HG02763 (cell line): ENCODE data around the gene NXN.

ENCODE experiments used
- ATAC-seq: cut with Tn5 transposase; IDR thresholded peaks from one replicate; pipeline ENCODE4 v1.9.1; 2021; ENCODE audit warnings: mild to moderate bottlenecking, moderate library complexity; ENCODE audit not compliant: unreplicated experiment

Gene NXN

GRCh38 chr17:979539-980405 lies at the start of gene NXN:
Gene NXN, minus strand, starts transcription at chr17:979776.
- peak; percentile 66 for ATAC-seq

- ATAC-seq: no peak
Observed at GRCh38 chr17:1027044-1027443, 47.5 kb upstream of the NXN start.

DNA sequence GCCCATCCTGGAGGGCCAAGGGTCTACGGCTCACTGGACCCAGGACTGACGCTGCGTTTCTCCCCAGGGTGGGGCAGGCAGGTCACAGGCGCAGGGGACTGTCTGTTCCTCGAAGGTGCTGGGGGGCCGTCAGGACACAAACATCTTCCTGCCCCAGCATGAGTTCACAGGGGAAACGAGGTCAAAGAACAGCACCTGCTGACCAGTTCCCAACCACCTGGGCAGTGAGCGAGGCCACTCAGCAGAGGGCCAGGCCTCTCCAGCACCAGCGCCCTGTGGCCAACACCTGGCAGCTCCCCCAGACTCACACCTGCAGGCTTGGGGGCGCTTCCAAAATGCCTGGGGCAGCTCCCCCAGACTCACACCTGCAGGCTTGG lies 47.0 kb upstream of the NXN start:
- no peak for ATAC-seq

GRCh38 chr17:1025733-1026598 lies 46.4 kb upstream of the NXN start:
- ATAC-seq: no peak

DNA sequence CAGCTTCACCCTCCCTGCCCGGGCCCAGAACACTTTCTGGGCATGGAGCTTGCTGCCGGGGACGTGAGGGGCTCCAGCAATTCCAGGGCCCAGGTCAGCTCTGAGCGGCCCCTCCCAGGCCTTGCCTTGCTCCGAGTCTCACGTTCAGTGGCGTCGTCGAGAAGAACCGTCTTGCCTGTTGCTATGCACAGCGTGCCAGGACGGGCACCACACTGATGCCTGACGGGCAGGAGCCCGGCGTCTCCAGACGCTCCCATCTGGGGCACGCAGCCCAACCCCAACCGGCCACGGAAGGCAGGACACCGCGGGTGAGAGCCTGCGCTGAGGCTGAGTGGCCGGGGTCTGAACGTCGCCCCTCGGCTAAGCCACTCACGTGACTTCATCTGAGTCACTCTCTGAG lies 44.5 kb upstream of the NXN start:
- no peak for ATAC-seq

GRCh38 chr17:1022278-1023024 lies 42.9 kb upstream of the NXN start:
- ATAC-seq: no peak

GRCh38 chr17:1021147-1021546 lies 41.6 kb upstream of the NXN start:
- ATAC-seq: no peak

GRCh38 chr17:1019451-1019850 lies 39.9 kb upstream of the NXN start:
- no peak for ATAC-seq

- ATAC-seq: no peak
Observed at GRCh38 chr17:1018547-1018946, 39.0 kb upstream of the NXN start.

- ATAC-seq: no peak
Observed at GRCh38 chr17:1013729-1014090, 34.1 kb upstream of the NXN start.

DNA sequence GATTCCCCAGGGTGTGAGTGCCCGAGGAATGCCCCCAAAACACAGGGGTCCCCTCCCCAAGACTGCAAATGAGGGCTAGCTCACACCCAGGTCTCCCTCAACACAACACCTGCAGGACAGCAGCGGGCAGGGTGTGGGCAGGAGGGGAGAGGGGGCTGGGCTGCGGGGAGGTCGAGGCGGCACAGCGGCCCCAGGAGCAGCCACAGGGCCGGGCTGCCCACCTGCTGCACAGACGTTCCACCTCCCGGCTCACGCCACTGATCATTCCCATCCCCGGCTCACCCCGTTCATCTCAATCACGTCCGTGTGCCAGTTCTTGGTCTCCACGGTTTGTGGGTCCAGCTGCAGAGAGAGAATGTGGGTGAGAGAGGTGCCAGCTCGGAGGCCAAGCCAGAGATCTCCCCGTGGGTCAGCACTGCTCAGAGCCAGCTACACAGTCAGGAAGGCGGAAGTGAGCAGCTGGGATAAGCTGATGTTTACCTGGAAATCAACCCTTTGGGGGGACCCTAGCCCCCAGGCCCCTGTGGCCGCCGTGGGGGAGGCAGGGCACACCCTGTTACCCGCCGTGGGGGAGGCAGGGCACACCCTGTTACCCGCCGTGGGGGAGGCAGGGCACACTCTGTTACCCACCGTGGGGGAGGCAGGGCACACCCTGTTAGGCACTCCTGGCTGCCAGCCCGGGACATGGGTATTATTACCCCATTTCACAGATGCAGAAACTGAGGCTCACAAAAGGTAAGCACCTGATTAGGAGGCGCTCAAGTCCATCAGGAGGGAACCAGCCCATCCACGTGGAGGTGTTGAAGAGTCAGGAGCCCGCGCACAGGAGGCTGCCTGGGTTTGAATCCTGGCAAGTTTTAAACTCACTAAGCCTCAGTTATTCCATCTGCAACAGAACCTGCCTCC lies 33.5 kb upstream of the NXN start:
- no peak for ATAC-seq

GRCh38 chr17:1011760-1012735 lies 32.5 kb upstream of the NXN start:
- no peak for ATAC-seq

- no peak for ATAC-seq
Observed at GRCh38 chr17:1011138-1011537, 31.6 kb upstream of the NXN start.

DNA sequence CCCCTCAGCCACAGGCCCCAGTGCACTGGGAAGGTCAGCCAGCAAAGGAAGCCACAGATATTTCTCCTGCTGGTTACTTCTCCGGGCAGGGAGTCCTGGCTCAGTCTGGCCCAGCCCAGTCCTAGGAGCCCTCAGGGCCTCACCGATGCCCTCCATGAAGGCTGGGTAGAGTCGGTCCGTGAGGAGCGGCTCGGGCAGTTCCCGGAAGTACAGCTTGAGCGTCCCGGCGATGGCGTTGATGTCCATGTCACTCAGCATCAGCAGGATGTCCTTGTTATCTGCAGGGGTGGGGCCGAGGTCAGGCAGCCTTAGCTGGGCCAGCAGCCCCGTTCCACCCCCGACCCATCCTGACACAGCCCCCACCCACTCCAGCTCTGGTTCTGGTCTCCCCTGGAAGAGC lies 31.0 kb upstream of the NXN start:
- ATAC-seq: no peak

GRCh38 chr17:1010086-1010450 lies 30.5 kb upstream of the NXN start:
- ATAC-seq: no peak

GRCh38 chr17:1009229-1010085 lies 29.9 kb upstream of the NXN start:
- ATAC-seq: no peak

DNA sequence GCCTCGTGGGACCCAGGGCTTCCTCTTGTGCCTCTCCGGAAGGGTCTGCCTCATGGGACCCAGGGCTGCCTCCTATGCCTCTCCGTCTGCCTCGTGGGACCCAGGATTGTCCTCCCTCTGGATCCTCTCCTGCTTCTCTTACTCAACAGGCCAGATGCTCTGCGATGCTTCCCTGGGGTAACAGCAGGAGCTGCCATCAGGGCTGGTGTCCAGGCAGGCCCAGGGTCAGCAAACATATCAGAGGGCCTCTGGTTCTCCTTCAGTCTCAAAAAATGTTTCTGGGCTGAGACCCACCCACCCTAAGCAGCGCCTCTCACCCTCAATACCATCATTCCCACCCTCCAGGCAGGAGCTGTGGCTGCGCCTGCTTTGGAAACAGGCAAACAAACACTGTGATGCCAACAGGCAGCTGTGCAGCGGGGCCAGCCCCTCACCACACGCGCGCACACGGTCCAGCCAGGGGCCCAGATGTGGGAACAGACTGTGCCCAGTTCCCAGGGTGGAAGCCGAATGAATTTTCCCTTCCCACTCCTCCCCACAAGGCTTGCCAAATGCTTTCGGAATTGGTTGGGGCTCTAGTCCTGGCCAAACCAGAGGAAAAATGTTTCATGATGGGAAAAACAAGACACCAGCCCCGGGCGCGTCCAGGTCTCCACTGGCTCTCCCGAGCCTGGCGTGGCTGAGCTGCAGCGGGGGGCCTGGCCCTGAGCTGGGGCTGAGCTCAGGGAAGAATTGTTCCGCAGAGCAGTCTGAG lies 28.6 kb upstream of the NXN start:
- no peak for ATAC-seq
